Measurements from ENCODE around the gene IFT172.

The IFT172 gene

DNA sequence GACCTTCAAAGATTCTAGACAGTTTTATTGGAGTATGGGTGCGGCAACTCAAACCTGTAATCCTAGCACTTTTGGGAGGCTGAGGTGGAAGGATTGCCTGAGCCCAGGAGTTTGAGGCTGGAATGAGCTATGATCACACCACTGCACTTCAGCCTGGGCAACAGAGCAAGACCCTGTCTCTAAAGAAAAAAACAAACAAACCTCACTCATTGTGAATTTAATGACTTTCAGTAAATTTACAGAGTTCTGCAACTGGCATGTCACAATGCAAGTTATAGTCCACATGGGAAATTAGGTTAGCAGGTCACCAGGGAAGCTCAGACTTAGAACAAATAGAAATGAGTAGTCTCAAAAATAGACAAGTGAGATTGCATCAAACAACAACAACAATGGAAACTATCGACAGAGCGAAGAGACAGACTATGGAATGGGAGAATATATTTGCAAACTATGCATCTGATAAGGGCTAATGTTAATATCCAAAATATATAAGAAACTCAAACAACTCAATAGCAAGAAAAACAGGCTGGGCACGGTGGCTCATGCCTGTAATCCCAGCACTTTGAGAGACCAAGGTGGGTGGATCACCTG lies 67.8 kb downstream of the IFT172 start:
- DNase-seq = no peak

- no peak for DNase-seq
Measured at GRCh38 chr2:27420996-27421395, 68.5 kb downstream of the IFT172 start.

- no peak for DNase-seq
Measured at GRCh38 chr2:27416151-27416550, 73.4 kb downstream of the IFT172 start.

DNA sequence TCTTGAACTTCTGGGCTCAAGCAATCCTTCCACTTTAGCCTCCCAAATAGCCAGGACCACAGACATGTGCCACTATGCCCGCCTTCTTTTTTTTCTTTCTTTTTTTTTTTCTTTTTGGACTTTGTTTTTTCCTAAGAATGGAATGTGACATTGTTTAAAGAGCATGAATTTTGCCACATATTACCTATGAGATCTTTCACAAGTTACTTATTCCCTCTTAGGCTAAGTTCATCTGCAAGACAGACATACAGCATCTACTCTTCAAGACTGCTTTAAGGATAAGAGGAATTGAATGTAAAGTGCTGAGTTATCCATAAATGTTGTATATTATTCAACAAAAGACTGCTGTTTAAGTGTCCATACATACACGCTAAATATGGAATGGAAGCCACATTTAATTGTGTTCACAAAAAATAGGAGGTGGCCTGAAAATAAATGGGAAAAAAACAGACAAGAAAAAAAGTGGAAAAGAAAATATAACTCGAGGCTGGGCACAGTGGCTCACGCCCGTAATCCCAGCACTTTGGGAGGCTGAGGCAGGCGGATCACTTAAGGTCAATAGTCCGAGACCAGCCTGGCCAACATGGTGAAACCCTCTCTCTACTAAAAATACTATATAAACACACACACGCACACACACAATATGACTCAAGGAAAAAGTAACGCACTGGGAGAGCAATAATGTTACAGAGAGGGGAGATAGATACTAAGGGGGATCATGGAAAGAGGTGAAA lies 77.0 kb downstream of the IFT172 start:
- DNase-seq = no peak

DNA sequence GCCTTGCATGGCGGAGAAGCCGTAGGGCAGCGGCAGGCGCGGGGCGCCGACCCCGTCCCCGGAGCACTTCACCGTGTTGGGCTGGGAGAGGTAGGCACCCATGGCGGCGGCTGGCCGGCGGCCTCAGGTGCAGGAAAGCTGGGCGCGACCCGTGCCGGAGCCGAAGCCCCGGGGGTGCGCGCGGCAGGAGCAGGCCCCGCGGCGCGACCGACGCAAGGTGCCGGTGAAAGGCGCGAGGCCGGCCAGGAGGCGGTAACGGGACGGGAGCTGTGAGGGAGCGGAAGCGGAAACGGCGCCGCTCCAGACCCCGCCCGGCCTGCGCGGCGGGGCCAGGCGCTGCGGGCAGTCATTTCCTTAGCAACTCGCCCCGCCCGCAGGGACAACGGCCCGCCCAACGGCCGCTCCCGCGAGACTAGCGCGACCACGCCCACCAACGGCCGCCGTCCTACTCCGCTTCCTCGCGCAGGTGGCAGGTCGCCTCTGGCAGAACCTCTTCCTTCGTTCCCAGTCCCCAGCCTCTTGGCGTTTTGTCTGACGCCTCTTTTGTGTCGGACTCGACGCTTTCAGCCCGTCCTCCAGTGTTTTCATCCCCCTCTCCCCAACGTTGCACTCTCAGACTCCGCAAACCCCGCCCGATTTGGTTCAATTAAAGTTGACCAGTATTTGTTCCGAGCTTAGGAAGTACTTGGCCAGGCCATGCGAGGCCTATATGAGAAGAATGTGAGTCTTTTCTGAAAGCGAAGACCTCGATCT lies 80.0 kb downstream of the IFT172 start, which contains the start of gene PPM1G:
TSS of gene PPM1G (minus strand) at position 271 of the 753 bp plus-strand sequence. CDS start at position 102, 169 bp downstream.
- DNase-seq = peak; percentile 88 to 93

DNA sequence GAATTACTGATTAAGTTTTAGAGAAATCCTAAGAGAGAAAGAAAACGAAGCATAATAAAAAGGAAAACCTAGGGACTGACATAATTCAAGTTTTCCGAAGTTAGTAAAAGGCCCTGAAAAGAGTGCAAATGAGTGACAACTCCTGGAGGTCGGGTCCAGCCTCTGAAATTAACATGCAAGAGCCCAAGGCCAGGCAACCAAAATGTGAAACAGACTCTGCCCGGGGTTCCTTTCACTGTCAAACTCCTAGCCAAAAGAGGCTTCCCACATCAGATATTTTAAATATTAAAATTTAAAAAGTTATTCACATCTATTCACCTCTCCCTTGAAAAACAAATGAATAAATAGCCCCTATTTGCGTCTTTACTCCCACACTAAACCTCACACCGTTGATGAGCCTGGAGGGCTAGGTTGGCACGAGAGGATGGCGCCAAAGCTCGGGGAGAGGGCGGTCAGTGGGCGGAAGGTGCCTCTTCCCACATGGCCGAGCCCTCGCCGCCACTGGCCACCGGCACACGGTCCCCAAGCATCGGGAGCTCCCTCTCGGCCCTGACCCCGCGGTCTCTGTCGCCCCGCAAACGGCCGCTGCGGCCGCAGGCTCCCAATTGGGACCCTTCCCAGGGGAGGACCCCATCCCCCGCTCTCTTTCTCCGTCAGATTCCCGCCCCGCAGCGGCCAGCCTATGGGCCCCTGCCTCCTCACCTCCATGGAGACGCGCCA lies 80.8 kb downstream of the IFT172 start:
- DNase-seq = peak in 1 of 2 experiments; percentile 12

DNA sequence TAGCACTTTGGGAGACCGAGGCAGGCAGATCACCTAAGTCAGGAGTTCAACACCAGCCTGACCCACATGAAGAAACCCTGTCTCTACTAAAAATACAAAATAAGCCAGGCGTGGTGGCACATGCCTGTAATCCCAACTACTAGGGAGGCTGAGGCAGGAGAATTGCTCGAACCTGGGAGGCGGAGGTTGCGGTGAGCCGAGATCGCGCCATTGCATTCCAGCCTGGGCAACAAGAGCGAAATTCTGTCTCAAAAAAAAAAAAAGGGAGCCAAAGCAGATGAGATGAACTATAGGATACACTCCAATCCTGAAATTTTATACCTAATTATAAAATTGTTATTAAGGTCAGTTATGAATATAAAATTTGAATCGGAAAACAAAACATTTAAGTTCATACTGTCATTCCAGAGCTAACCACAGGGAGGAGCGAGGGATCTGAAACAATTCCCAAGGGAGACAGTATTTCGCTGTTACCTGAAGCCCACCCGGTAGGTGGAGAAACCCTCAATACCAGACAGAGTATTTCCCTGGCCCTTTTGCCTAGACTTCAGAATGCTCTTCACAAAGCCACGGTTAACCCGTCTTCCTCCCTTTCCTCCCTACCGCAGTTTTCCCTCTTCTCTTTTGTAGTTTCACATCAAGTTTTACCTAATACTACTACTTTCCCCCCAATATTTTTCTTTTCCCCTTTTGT lies 81.6 kb downstream of the IFT172 start:
- DNase-seq = peak; percentile 53 to 64

DNA sequence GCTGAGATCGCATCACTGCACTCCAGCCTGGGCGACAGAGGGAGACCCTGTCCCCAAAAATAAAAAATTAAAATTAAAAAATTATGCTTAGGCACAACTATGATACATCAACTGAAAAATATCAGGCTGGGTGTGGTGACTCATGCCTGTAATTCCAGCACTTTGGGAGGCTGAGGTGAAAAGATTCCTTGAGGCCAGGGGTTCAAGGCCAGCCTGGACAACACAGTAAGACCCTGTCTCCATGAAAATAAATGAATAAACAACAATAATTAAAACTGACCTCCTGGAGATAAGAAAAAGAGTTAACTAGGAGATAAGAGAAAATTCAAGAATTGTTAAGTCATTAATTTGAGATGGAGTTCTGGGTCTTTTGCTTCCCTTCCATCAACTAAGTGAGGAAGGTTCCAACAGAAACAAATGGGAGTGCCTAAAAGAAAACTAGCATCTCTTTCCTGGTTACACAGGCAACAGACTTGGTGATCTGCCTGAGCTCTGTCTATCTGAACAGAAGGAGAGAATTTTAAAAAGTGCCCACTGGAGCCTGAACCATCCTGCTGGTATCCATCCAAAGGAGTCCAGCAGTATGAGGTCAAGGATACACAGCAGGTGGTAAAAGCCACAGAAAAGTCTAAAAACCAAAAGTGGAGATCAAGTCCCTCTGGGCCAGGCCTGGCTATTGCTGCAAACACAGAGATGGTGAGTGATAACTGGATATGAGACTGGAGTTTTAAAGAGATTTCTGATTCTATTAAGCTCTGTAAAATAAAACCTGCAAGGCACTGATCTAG lies 89.0 kb downstream of the IFT172 start:
- DNase-seq = no peak

GRCh38 chr2:27398962-27399361 lies 90.6 kb downstream of the IFT172 start:
- DNase-seq = no peak
